ENCODE measurements around the gene MPDU1.
A peak's percentile ranks its signal among the peaks of the same experiment; 100 is the strongest.
"Not testable (repeated sequence)": the region's sequence is repeated elsewhere in the genome, so short reads cannot be mapped to it uniquely, and the experiment has no call there.

MPDU1 gene

DNA sequence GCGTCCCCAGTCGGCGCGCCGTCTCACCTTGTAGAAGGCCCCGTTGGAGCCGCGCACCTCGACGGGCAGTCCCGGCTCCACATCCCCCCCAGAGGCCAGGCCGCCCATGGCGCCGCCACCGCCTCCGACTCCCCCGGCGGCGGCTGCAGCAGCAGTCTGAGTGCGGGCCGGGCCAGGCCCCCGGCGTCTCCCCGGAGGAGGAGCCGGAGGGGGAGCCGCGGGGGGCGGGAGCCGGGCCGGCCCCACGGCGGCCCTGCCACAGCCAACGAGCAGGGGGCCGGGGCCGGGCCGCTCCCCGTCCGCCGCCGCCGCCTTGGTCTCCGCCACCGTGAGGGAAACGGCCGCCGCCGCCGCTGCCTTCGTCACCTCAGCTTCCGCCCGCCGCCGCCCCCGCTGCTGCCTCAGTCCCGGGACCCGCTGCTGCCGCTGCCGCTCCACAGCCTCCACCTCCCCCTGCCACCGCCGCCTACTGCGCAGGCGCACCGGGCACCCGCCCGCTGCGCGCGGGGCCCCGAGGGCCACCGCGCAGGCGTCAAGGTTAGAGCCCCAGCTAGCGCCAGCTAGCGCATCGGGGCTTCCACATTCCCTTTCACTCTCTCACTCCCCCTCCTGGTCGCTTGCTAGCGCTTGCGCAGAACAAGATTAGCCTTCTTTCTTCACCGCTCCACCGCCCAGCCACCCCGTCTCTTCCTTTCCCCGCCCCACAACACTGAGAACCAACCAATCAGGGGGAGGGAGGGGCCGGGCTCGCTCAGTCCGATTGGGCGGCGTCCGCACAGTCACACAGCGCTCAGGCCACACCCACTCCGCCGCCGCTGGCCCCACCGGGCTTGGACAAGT is 31.0 kb downstream of the MPDU1 start, which contains the start of gene FXR2:
Gene FXR2, minus strand, starts transcription at position 473 of the 840 bp plus-strand sequence. Its CDS starts 365 bp downstream, at position 108.
- peak; percentile 100 for DNase-seq (ENCODE audit: low spot score)

GRCh38 chr17:7615265-7615747 is 31.7 kb downstream of the MPDU1 start:
- DNase-seq (ENCODE audit: low spot score): no peak

DNA sequence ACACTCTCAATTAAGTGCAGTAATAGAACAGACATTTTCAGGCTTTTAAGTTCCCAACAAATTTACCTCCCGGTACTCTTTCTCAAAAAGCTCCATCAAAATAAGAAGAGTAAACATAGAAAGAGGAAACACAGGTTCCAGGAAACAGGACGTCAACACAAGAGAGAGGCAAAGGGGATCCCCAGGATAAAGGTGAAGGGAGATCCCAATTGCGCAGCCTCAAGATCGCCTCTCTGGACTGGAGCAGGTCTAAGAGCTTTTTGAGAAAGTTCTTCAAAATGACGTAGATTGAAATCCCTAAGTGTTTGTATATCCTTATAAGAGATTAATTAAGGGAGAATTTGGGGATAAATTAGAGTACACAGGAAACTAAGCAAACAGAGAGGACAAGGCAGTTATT is 35.0 kb downstream of the MPDU1 start:
- DNase-seq (ENCODE audit: low spot score): no peak

DNA sequence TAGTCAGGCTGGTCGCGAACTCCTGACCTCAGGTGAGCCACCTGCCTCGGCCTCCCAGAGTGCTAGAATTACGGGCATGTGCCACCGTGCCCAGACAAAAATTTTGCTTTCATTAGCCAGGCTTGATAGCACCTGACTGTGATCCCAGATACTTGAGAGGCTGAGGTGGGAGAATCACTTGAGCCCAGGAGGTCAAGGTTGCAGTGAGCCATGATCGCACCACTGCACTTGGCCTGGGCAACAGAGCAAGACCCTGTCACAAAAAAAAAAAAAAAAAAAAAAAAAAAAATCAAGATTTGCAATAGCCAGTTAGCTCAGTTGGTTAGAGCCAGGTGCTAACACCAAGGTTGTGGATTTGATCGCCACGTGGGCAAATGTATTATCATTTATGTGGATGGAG is 37.2 kb downstream of the MPDU1 start:
- no peak for DNase-seq (ENCODE audit: low spot score)

- DNase-seq (ENCODE audit: low spot score): no peak
Measured at GRCh38 chr17:7623661-7624060, 40.0 kb downstream of the MPDU1 start.

GRCh38 chr17:7625749-7626148 is 42.1 kb downstream of the MPDU1 start:
- not testable (repeated sequence) for DNase-seq (ENCODE audit: low spot score)

- DNase-seq (ENCODE audit: low spot score): no peak
Measured at GRCh38 chr17:7626307-7626706, 42.7 kb downstream of the MPDU1 start.

GRCh38 chr17:7626956-7627249 is 43.3 kb downstream of the MPDU1 start:
- no peak for DNase-seq (ENCODE audit: low spot score)

DNA sequence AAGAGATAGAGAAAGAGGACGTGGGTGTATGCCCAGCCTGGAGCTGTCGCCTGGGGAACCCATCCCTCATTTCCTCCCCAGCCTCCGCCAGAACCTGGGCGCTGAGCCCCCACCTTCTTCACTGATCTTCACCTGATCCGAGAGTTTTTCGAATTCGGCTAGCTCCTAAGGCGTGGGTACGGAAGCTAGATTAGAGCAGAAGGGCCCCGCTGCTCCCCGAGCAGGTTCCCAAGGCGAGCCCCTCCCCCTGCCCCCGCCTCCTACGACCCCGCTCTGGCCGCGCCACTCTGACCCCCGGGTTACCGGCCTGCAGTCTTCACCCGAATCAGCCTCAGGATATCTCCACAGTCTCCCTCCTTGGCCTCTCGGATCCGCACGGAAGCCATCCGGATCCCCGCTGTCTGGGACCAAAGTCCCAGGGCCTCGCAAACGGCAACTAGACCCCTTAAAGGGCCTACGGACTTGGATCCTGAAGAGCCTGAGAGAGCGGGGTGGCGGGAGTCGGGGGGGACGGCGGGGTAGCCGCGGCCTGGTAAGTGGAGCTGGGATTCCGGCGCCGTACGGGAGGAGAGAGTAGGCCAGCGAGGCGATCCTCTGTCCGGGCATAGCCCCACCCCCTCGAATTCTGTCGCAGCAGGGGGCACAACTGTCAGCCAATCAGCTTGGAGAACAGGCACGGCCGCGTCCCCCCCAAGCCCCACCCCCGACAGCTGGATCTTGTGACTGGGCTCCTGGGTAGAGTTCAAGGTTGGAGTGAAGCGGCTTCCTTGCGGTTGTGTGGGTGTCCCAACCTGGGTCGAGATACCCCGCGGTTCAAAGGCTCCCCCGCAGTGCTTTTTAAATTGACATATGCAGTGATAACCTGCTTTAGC is 43.8 kb downstream of the MPDU1 start, which contains the start of gene SAT2:
Gene SAT2, minus strand, starts transcription at position 572 of the 872 bp plus-strand sequence. Its CDS starts 186 bp downstream, at position 386.
- DNase-seq (ENCODE audit: low spot score): peak; percentile 99

- no peak for DNase-seq (ENCODE audit: low spot score)
Measured at GRCh38 chr17:7629939-7630571, 46.4 kb downstream of the MPDU1 start, which contains the start of gene SHBG. Gene SHBG (plus strand): TSS chr17:7630135. CDS start chr17:7630173, 38 bp downstream.

DNA sequence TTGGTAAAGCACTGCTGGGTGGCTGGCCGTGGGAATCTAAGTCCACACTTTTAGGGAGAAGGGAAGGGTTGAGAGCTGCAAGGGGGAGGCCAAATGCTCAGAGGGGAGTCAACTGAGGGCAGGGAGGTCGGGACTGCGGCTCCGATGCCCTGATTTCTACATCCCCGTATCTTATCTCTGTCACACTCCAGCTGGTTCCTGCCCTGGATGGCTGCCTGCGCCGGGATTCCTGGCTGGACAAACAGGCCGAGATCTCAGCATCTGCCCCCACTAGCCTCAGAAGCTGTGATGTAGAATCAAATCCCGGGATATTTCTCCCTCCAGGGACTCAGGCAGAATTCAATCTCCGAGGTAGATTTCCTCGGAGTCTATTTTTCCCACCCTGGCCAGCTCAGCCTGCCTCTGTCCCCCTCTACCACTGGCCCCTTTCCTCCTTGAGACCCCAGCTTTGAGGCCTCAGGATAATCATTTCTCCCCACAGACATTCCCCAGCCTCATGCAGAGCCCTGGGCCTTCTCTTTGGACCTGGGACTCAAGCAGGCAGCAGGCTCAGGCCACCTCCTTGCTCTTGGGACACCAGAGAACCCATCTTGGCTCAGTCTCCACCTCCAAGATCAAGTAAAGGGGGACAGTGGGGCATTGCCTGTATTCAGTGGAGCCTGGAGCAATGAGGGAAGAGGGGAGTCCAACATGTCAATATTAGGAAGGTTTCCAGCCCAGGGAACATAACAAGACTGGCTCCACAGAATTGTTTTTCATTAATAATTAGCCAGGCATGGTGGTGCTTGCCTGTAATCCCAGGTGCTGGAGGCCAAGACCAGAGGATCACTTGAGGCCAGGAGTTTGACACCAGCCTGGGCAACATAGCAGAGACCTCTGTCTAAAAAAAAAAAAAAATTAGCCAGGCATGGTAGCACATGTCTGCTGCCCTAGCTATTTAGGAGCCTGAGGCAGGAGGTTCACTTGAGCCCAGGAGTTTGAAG is 48.0 kb downstream of the MPDU1 start:
- DNase-seq (ENCODE audit: low spot score): no peak

GRCh38 chr17:7632492-7632894 is 48.8 kb downstream of the MPDU1 start:
- no peak for DNase-seq (ENCODE audit: low spot score)

GRCh38 chr17:7633093-7633492 is 49.4 kb downstream of the MPDU1 start:
- DNase-seq (ENCODE audit: low spot score): no peak

DNA sequence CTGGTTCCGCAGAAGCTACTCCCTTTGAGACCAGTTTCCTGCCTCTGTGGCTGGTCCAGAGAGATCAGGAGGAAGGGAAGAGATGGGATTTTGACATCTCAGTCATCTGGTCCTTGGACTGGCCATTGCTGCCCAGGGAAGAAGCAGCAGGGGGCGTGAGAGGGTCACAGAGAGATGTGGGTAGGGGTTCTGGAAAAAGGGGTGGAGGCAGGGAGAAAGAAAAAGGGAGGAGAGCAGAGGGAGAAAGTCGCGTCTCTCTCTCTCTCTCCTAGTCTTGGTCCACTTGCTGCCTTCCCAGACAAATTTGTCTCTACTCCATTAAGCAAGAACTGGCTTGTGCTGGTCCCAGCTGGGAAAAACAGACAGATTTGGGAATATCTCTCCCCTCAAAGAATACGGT is 50.7 kb downstream of the MPDU1 start:
- DNase-seq (ENCODE audit: low spot score): peak; percentile 84

GRCh38 chr17:7636163-7636562 is 52.5 kb downstream of the MPDU1 start:
- no peak for DNase-seq (ENCODE audit: low spot score)

Data from ecto neural progenitor cell (in vitro differentiated cells).